ENCODE measurements around the gene RPS18.

The RPS18 gene

GRCh38 chr6:33314515-33314942 is 42.7 kb downstream of the RPS18 start:
- in situ Hi-C loops (cut with HindIII; ENCODE audit: low pct_unique_long_range_greater_than_20kb, low sequenced_read_pairs) = no loop called here
- DNase-seq (ENCODE audit: low read depth in 1 of 2, low spot score in 1 of 2) = peak in 1 of 2 experiments; percentile 78
- no peak for TF ChIP-seq JUND (IDR thresholded peaks at IDR 0.05; ENCODE audit: low read depth)

DNA sequence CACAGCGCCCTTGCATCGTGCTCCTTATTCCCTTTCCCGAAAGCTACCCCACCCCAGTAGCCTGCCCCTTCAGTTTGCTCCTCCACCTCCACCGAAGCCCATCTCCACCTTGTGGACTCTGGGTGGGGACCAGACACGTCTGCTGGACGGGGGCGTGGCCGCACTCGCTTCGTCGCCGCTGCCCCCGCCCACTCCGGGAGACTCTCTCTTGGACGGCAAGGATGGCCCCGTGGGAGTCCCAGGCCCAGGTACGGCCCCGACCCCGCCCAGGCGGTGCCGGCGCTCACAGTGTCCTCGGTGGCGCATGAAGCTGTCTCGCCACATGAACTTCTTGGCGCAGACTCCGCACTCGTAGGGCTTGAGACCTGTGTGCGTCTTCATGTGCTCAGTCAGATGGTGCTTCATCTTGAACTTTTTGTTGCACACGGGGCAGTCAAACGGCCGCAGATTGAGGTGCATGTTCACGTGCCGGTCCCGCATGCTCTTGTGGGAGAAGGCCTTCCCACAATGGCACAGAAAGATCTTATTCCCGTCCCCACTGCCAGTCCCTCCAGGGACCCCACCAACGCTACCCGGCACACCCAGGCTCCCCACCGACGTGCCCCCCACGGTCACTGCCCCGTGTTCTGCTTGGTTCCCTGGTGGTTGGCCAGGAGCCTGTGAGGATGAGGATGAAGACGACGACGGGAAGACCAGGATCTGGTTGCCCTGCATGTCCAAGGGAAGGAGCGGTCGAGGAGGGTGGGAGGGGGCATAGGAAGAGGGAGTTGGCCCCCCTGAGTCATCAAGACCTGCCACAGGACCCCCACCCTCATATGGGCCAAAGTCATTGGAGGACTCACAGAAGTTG is 43.3 kb downstream of the RPS18 start:
- DNase-seq (ENCODE audit: low read depth in 1 of 2, low spot score in 1 of 2) = peak; percentile 54 to 90
- TF ChIP-seq JUND (IDR thresholded peaks at IDR 0.05; ENCODE audit: low read depth) = no peak
- in situ Hi-C loops (cut with HindIII; ENCODE audit: low pct_unique_long_range_greater_than_20kb, low sequenced_read_pairs) = no loop called here

- in situ Hi-C loops (cut with HindIII; ENCODE audit: low pct_unique_long_range_greater_than_20kb, low sequenced_read_pairs) = no loop called here
- TF ChIP-seq JUND (IDR thresholded peaks at IDR 0.05; ENCODE audit: low read depth) = no peak
- DNase-seq (ENCODE audit: low read depth in 1 of 2, low spot score in 1 of 2) = no peak
Observed at GRCh38 chr6:33315793-33316602, 44.1 kb downstream of the RPS18 start.

DNA sequence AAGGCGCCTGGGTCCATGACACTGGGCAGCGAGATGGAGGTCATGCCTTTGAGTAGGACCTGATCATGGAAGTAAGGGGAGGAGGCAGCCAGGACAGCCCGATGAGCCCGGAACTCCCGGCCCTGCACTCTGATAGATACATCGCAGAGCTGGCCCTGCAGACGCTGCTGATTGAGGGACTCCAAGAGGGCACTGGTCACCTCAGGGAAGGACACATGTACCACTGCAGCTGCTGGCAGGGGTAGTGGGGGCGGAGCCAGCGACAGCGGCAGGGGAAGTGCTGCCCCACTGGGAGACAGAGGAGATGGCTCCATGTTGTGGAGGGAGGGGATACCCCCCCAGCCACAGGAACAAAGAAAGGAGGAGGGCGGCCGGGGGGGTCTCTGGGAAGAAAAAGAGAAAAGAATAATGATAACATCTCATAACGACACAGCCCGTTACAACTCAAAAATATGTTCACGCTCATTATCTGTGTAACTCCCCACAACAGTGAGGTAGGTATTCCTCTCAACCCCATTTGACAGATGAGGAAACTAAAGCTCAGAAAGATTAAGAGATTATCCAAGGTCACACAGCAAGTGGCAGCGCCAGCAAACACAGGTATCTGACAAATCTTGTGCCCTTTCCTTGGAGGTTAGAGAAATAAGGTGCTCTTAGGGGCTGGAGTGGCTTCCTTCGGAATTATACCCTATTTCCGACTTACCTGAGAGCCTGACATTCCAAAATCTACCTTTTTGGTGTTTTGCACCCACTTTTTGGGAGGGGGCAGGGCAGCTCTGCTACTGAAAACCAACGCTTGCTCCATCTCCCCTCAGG is 44.9 kb downstream of the RPS18 start:
- in situ Hi-C loops (cut with HindIII; ENCODE audit: low pct_unique_long_range_greater_than_20kb, low sequenced_read_pairs) = no loop called here
- no peak for DNase-seq (ENCODE audit: low read depth in 1 of 2, low spot score in 1 of 2)
- TF ChIP-seq JUND (IDR thresholded peaks at IDR 0.05; ENCODE audit: low read depth) = no peak

DNA sequence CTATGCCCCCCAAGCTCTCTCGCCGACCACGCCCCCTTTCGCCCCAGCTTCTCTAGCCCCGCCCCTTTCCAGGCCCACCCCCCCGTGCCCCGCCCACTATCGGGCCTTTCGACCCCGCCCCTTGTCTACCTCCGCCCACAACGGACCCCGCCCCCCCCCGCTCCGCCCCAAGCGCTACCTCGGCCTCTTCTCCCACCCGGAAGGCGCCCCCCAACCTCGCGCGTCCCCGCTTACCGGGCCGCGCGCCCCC is 45.5 kb downstream of the RPS18 start:
- in situ Hi-C loops (cut with HindIII; ENCODE audit: low pct_unique_long_range_greater_than_20kb, low sequenced_read_pairs) = no loop called here
- no peak for DNase-seq (ENCODE audit: low read depth in 1 of 2, low spot score in 1 of 2)
- TF ChIP-seq JUND (IDR thresholded peaks at IDR 0.05; ENCODE audit: low read depth) = no peak

DNA sequence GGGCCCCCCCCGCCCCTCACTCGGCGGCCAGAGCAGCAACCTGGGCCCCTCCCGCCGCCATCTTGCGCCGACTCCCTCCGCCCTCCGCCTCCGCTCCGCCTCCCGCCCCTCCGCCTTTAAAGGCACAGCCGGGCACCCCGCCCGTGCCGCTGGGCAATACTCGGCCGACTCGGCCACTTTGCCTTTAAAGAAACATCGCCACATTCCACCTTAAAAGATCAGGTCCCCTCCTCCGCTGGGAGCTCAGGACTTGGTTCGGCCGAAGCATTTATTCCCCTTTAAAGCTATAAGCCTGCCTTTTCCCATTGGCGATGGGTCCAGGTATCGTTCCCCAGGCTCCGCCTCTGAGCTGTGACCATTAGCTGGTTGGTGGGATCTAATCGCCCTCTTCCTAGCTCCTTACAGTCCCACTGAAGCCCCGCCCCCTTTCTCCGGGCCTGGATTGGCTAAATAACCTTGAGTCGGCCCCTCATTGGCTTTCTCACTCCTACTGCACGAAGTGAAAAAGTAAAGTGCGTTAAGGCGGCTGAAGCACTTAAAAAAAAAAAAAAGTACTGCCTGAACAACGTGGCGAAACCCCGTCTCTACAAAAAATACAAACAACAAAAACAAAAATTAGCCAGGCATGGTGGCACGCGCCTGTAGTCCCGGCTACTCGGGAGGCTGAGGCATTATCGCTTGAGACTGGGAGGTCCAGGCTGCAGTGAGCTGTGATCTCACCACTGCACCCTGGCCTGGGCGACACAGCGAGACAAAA is 46.0 kb downstream of the RPS18 start, which contains the start of gene ZBTB22:
ZBTB22 (minus strand) TSS at position 76 of the 757 bp plus-strand sequence. CDS start 828 bp downstream, outside the sequence.
- DNase-seq (ENCODE audit: low read depth in 1 of 2, low spot score in 1 of 2) = peak; percentile 88 to 100
- in situ Hi-C loops (cut with HindIII; ENCODE audit: low pct_unique_long_range_greater_than_20kb, low sequenced_read_pairs) = no loop called here
- TF ChIP-seq JUND (IDR thresholded peaks at IDR 0.05; ENCODE audit: low read depth) = no peak

- no peak for DNase-seq (ENCODE audit: low read depth in 1 of 2, low spot score in 1 of 2)
- TF ChIP-seq JUND (IDR thresholded peaks at IDR 0.05; ENCODE audit: low read depth) = no peak
- in situ Hi-C loops (cut with HindIII; ENCODE audit: low pct_unique_long_range_greater_than_20kb, low sequenced_read_pairs) = no loop called here
Observed at GRCh38 chr6:33318426-33319073, 46.7 kb downstream of the RPS18 start.

DNA sequence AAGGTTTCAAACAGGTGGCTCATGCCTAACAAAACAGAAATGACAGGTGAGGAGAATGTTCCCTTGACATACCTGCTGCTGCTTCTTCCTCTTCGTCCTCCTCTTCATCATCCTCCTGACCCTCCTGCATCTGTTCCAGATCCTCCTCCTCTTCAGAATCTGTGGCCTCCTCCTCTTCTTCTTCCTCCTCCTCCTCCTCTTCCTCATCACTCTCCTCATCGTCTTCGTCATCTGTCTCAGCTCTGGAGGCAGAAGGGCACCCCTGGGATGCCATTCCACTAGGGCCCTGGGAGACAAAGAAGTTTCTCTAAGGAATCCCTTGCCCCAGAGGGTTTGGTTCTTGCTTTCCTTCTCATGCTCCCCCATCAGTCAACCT is 48.1 kb downstream of the RPS18 start:
- DNase-seq (ENCODE audit: low read depth in 1 of 2, low spot score in 1 of 2) = no peak
- no peak for TF ChIP-seq JUND (IDR thresholded peaks at IDR 0.05; ENCODE audit: low read depth)
- in situ Hi-C loops (cut with HindIII; ENCODE audit: low pct_unique_long_range_greater_than_20kb, low sequenced_read_pairs) = no loop called here

DNA sequence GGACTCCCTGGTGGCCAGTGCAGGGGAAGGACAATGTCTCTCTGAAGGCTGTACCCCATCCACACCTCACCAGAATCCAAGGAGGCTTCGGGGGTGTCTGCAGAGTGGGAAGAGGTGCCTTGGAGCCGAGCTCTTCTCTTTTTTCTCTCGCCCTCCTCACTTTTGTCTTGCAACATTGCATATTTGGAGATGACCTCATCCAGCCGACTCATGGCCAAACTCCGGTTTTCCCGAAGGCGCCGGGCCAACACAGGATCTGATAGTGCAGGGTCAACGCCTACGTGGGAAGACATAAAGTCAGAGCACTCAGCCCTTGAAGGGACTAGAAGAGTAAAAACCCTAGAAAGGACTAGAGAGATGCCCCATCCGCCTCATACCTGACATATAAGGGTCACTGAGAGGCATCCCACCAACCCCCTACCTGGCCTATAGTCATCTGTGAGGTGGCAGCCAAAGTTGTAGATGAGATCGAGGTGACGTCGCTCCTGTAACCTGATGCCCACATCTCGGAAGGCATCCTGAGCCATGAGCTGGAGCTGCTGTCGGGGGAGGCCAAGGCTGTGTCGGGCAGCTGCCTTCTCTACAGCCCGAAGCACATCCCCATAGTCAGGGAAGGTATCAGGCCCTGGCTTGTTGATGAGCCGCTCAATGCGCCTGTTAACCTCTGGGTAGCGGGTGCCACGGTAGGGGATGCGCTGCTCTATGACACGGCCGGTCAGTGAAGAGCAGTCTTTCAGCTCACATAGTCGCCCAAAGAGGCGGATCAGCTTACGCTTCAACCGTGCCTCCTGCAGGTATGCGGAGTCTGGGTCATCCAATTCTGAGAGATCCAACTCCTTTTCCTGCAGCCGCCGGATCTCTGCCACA is 48.7 kb downstream of the RPS18 start:
- DNase-seq (ENCODE audit: low read depth in 1 of 2, low spot score in 1 of 2) = no peak
- in situ Hi-C loops (cut with HindIII; ENCODE audit: low pct_unique_long_range_greater_than_20kb, low sequenced_read_pairs) = no loop called here
- no peak for TF ChIP-seq JUND (IDR thresholded peaks at IDR 0.05; ENCODE audit: low read depth)

GRCh38 chr6:33321227-33321626 is 49.4 kb downstream of the RPS18 start:
- TF ChIP-seq JUND (IDR thresholded peaks at IDR 0.05; ENCODE audit: low read depth) = no peak
- no peak for DNase-seq (ENCODE audit: low read depth in 1 of 2, low spot score in 1 of 2)
- in situ Hi-C loops (cut with HindIII; ENCODE audit: low pct_unique_long_range_greater_than_20kb, low sequenced_read_pairs) = no loop called here

- in situ Hi-C loops (cut with HindIII; ENCODE audit: low pct_unique_long_range_greater_than_20kb, low sequenced_read_pairs) = no loop called here
- TF ChIP-seq JUND (IDR thresholded peaks at IDR 0.05; ENCODE audit: low read depth) = no peak
- no peak for DNase-seq (ENCODE audit: low read depth in 1 of 2, low spot score in 1 of 2)
Observed at GRCh38 chr6:33323623-33323948, 51.7 kb downstream of the RPS18 start.
